Stimulated activated CD8-positive, alpha-beta memory T cell treated with anti-CD3 and anti-CD28 coated beads, Interleukin-15, amount 100 ng/mL, for 4 hours (primary cell): Measurements from ENCODE around the gene AMER1.
A peak's percentile ranks its signal among the peaks of the same experiment; 100 is the strongest.
"Not testable (repeated sequence)": the region's sequence is repeated elsewhere in the genome, so short reads cannot be mapped to it uniquely, and the experiment has no call there.

ENCODE experiments used
- DNase-seq, 2 donors: peaks; one replicate each; pipeline ENCODE4 v3.0.0-alpha.2; 2020; ENCODE audit warnings: low read depth in 2 of 2

The AMER1 gene

GRCh38 chrX:64205441-64205734 is at the start of gene AMER1:
Gene AMER1, minus strand, starts transcription at chrX:64205708. Its CDS starts 12,422 bp downstream, at chrX:64193286.
- no peak for DNase-seq

- DNase-seq: no peak
Measured at GRCh38 chrX:64230123-64230970, 24.8 kb upstream of the AMER1 start, which contains the start of gene ASB12. Gene ASB12, minus strand, starts transcription at chrX:64230607. Its CDS starts 4,957 bp downstream, at chrX:64225650.

GRCh38 chrX:64229154-64229553 is 23.6 kb upstream of the AMER1 start:
- DNase-seq: no peak

GRCh38 chrX:64218023-64218422 is 12.5 kb upstream of the AMER1 start:
- DNase-seq: no peak

- not testable (repeated sequence) for DNase-seq
Measured at GRCh38 chrX:64213989-64214388, 8.5 kb upstream of the AMER1 start.

- DNase-seq: no peak
Measured at GRCh38 chrX:64206556-64207162, 1.2 kb upstream of the AMER1 start.

- peak; percentile 71 to 79 for DNase-seq
Measured at GRCh38 chrX:64205735-64206501, 410 bp upstream of the AMER1 start.

- no peak for DNase-seq
Measured at GRCh38 chrX:64204701-64205440, 637 bp downstream of the AMER1 start.

GRCh38 chrX:64204252-64204651 is 1.3 kb downstream of the AMER1 start:
- no peak for DNase-seq

GRCh38 chrX:64202808-64203325 is 2.6 kb downstream of the AMER1 start:
- DNase-seq: no peak

GRCh38 chrX:64198036-64198435 is 7.5 kb downstream of the AMER1 start:
- DNase-seq: no peak

- DNase-seq: no peak
Measured at GRCh38 chrX:64196606-64197005, 8.9 kb downstream of the AMER1 start.

GRCh38 chrX:64195862-64196261 is 9.6 kb downstream of the AMER1 start:
- DNase-seq: no peak

- DNase-seq: no peak
Measured at GRCh38 chrX:64192673-64193072, 12.8 kb downstream of the AMER1 start.

- no peak for DNase-seq
Measured at GRCh38 chrX:64192040-64192439, 13.5 kb downstream of the AMER1 start.

- no peak for DNase-seq
Measured at GRCh38 chrX:64191281-64192010, 14.1 kb downstream of the AMER1 start.

- DNase-seq: no peak
Measured at GRCh38 chrX:64190136-64190740, 15.3 kb downstream of the AMER1 start.

- DNase-seq: no peak
Measured at GRCh38 chrX:64188901-64189300, 16.6 kb downstream of the AMER1 start.

GRCh38 chrX:64187762-64188150 is 17.8 kb downstream of the AMER1 start:
- no peak for DNase-seq

GRCh38 chrX:64186974-64187761 is 18.3 kb downstream of the AMER1 start:
- DNase-seq: no peak
